ENCODE results near the gene CBL. TPM values are rescaled to one million over a fixed set of nuclear protein-coding genes. Genes with fewer than 3 reads are reported as not detected.
"Not testable (repeated sequence)": the region's sequence is repeated elsewhere in the genome, so short reads cannot be mapped to it uniquely, and the experiment has no call there.

CBL gene
- total RNA-seq, 4 donors from 2014 or later, result 9.9 to 14.2 (median 12.4) TPM

DNA sequence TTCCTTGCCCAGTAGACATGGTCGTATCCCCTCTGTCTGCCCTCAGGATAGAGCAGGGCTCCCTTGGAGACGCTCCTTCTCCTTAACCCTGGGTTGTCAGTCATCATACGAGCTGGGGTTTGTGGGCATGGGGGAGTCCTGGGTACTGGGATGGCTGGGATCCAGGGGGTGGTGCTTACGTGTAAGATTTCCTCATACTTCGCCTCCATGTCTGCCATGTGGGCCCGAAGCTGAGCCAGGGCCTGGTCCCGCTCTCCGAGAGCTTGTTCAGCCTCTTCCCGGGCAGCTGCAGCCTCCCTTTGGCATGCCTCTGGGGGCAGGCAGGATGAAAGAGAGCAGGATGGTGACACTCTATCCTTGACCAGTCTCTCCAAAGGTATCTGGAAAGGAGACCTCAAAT lies 15.6 kb upstream of the CBL start:
- H3K27ac ChIP-seq, result no peak overlapping the region
- no peak for DNase-seq
- peaks cover 0 to 15% (median 0%) of the 10 kb centered on the region in 4 donors for H3K27me3 ChIP-seq
- peaks cover 0 to 4% (median 0%) of the 10 kb centered on the region in 3 donors for H3K4me1 ChIP-seq
- no peak for TF ChIP-seq CTCF (IDR thresholded peaks at IDR 0.05)
- no peak for TF ChIP-seq POLR2A (IDR thresholded peaks at IDR 0.05)
- no peak overlapping the region for H3K4me3 ChIP-seq
- 73 to 78% methylated on average over 3 to 9 of the region's 9 CpGs for WGBS, 2 donors
- intact Hi-C loops (cut with DNase I), result loop anchor here (10.0 kb wide), 1 partner anchor 96 kb away; a partner anchor contains a TSS
- H3K36me3 ChIP-seq, result no peaks in the 10 kb centered on the region
- H3K9me3 ChIP-seq, result no peaks in the 10 kb centered on the region

GRCh38 chr11:119191265-119191664 lies 14.9 kb upstream of the CBL start:
- not testable (repeated sequence) for H3K9me3 ChIP-seq
- whole genome bisulfite sequencing, 2 donors, result 67 to 81% methylated on average over 7 to 14 of the region's 14 CpGs
- intact Hi-C loops (cut with DNase I), result loop anchor here (10.0 kb wide), 1 partner anchor 96 kb away; a partner anchor contains a TSS

GRCh38 chr11:119192111-119192510 lies 14.0 kb upstream of the CBL start:
- H3K9me3 ChIP-seq, result no peaks in the 10 kb centered on the region
- intact Hi-C loops (cut with DNase I), result loop anchor here (10.0 kb wide), 1 partner anchor 97 kb away; a partner anchor contains a TSS
- no peak for DNase-seq
- WGBS, 2 donors, result 59 to 75% methylated on average over 2 to 3 of the region's 3 CpGs
- no peak for TF ChIP-seq CTCF (IDR thresholded peaks at IDR 0.05)
- TF ChIP-seq POLR2A (IDR thresholded peaks at IDR 0.05), result no peak
- peaks cover 0 to 3% (median 0%) of the 10 kb centered on the region in 4 donors for H3K27me3 ChIP-seq
- no peaks in the 10 kb centered on the region for H3K36me3 ChIP-seq
- no peak overlapping the region for H3K27ac ChIP-seq
- no peak overlapping the region for H3K4me3 ChIP-seq
- H3K4me1 ChIP-seq, result peaks cover 0 to 6% (median 0%) of the 10 kb centered on the region in 3 donors

More at GRCh38 chr11:119191265-119191664, 14.9 kb upstream of the CBL start:
- not testable (repeated sequence) for H3K4me1 ChIP-seq, H3K36me3 ChIP-seq, H3K4me3 ChIP-seq, DNase-seq, H3K27ac ChIP-seq
- peaks cover 0 to 10% (median 0%) of the 10 kb centered on the region in 4 donors for H3K27me3 ChIP-seq

DNA sequence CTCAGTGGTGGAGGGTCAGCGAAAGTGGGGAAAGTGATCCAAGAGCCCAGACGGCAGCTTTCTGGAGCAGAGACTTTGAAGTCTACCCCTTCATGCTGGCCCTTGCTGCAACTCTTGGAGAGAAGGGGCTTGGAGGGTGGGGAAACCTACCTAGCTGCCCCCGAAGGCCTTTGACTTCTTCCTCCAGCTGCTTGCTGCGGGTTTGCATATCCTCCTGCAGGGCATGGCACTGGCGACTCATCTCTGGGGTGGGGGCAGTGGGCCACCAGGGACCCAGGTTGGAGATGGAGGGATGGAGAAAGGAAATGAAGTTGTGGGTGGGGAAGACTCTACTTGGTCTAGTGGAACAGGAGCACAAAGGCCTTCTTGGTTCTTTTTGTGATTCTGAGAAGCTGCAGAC lies 13.1 kb upstream of the CBL start:
- Histone ChIP-seq H3K27me3 (no peaks in the 10 kb centered on the region), H3K4me1 (peaks cover 0 to 7% (median 0%) of the 10 kb centered on the region in 3 donors), H3K27ac (no peak overlapping the region), H3K36me3 (no peaks in the 10 kb centered on the region), H3K9me3 (no peaks in the 10 kb centered on the region), H3K4me3 (no peak overlapping the region)
- TF ChIP-seq CTCF (IDR thresholded peaks at IDR 0.05) (no peak), POLR2A (IDR thresholded peaks at IDR 0.05) (no peak)
- no peak for DNase-seq
- intact Hi-C loops (cut with DNase I), result loop anchor here (10.0 kb wide), 1 partner anchor 98 kb away; a partner anchor contains a TSS
- WGBS, 2 donors, result 76% methylated on average over 4 of the region's 5 CpGs; no CpG with 5 or more reads in 1 of the 2 donors

DNA sequence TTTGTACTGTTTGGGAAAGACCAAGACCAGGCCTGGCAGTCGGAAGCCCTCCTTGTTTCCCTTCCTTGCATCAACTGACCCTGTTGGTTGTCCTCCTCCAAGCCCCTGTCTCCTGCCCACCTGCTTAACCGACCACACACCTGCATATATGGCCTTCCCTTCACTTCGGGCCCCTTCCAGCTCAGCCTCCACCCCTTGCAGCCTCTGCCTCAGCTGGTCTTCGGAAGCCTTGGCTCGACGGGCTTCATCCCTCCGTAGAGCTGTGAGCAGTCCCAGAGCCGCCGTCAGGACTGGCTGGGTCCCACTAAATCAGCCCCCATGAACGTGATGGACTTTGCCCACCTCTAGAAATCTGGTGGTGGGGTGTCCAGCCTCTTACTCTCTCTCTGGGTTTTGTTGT lies 12.5 kb upstream of the CBL start:
- WGBS, 2 donors, result 84 to 88% methylated on average over 10 of the region's 10 CpGs
- no peak for DNase-seq
- no peak overlapping the region for H3K27ac ChIP-seq
- no peaks in the 10 kb centered on the region for H3K9me3 ChIP-seq
- no peaks in the 10 kb centered on the region for H3K36me3 ChIP-seq
- H3K4me3 ChIP-seq, result no peak overlapping the region
- intact Hi-C loops (cut with DNase I), result loop anchor here (10.0 kb wide), 1 partner anchor 99 kb away; a partner anchor contains a TSS
- H3K4me1 ChIP-seq, result peaks cover 0 to 7% (median 0%) of the 10 kb centered on the region in 3 donors
- TF ChIP-seq CTCF (IDR thresholded peaks at IDR 0.05) (no peak), POLR2A (IDR thresholded peaks at IDR 0.05) (no peak)
- H3K27me3 ChIP-seq, result no peaks in the 10 kb centered on the region
